HG03521 (cell line): ENCODE measurements around the gene CMYA5.
"Not testable (repeated sequence)": the region's sequence is repeated elsewhere in the genome, so short reads cannot be mapped to it uniquely, and the experiment has no call there.

Experiments
- ATAC-seq: cut with Tn5 transposase; IDR thresholded peaks from one replicate; pipeline ENCODE4 v1.9.1; 2021; ENCODE audit warnings: mild to moderate bottlenecking, moderate library complexity; ENCODE audit not compliant: unreplicated experiment

Gene CMYA5

GRCh38 chr5:79746642-79747569, 57.3 kb downstream of the CMYA5 start:
- no peak for ATAC-seq

GRCh38 chr5:79750611-79751510, 61.2 kb downstream of the CMYA5 start:
- no peak for ATAC-seq

GRCh38 chr5:79753092-79753491, 63.5 kb downstream of the CMYA5 start:
- no peak for ATAC-seq

GRCh38 chr5:79753877-79754645, 64.4 kb downstream of the CMYA5 start:
- ATAC-seq = no peak

- no peak for ATAC-seq
These were observed 65.4 kb downstream of the CMYA5 start for GRCh38 chr5:79754865-79755555.

- ATAC-seq = no peak
These were observed 66.4 kb downstream of the CMYA5 start for GRCh38 chr5:79756076-79756475.

GRCh38 chr5:79759436-79759835, 69.8 kb downstream of the CMYA5 start:
- no peak for ATAC-seq

GRCh38 chr5:79759848-79760247, 70.2 kb downstream of the CMYA5 start:
- ATAC-seq = no peak

- no peak for ATAC-seq
These were observed 73.3 kb downstream of the CMYA5 start for GRCh38 chr5:79762929-79763328.

GRCh38 chr5:79764147-79764546, 74.5 kb downstream of the CMYA5 start:
- not testable (repeated sequence) for ATAC-seq

- no peak for ATAC-seq
These were observed 81.8 kb downstream of the CMYA5 start for GRCh38 chr5:79771387-79771786.

- no peak for ATAC-seq
These were observed 83.0 kb downstream of the CMYA5 start for GRCh38 chr5:79772651-79773050.

GRCh38 chr5:79773612-79774011, 84.0 kb downstream of the CMYA5 start:
- no peak for ATAC-seq

- ATAC-seq = no peak
These were observed 84.7 kb downstream of the CMYA5 start for GRCh38 chr5:79774171-79774854.

GRCh38 chr5:79774855-79775237, 85.2 kb downstream of the CMYA5 start:
- no peak for ATAC-seq

- not testable (repeated sequence) for ATAC-seq
These were observed 95.1 kb downstream of the CMYA5 start for GRCh38 chr5:79784741-79785140.

GRCh38 chr5:79785983-79786382, 96.3 kb downstream of the CMYA5 start:
- ATAC-seq = no peak

- no peak for ATAC-seq
These were observed 97.8 kb downstream of the CMYA5 start for GRCh38 chr5:79787448-79787847.

GRCh38 chr5:79791843-79792242, 102.2 kb downstream of the CMYA5 start:
- no peak for ATAC-seq

GRCh38 chr5:79792463-79792862, 102.8 kb downstream of the CMYA5 start:
- no peak for ATAC-seq
